Cardiac muscle cell (in vitro differentiated cells and primary cell): Measurements from ENCODE around the gene AK4. TPM values are rescaled to one million over a fixed set of nuclear protein-coding genes. Genes with fewer than 3 reads are reported as not detected.

Experiments
- DNase-seq, 2 donors: peaks; one replicate each; pipeline versions ENCODE4 v3.0.0 to v3.0.0-alpha.2; 2010 to 2017; ENCODE audit warnings: low read depth in 1 of 2, low spot score in 1 of 2
- H3K27ac ChIP-seq: fragments of 200-600 bp; sonication (generic); 2 replicates; pipeline ENCODE4 v1.5.1; 2016
- H3K27me3 ChIP-seq: fragments of 200-600 bp; sonication (generic); 2 replicates; pipeline ENCODE4 v1.6.0; 2016; ENCODE audit warnings: control low read depth
- H3K36me3 ChIP-seq: fragments of 200-600 bp; sonication (generic); 2 replicates; pipeline ENCODE4 v1.5.1; 2016; ENCODE audit warnings: control low read depth
- H3K4me1 ChIP-seq: fragments of 200-600 bp; sonication (generic); 2 replicates; pipeline ENCODE4 v1.8.1; 2017; ENCODE audit warnings: low read depth, mild to moderate bottlenecking, mixed run types
- H3K4me3 ChIP-seq: fragments of 200-600 bp; sonication (generic); 2 replicates; pipeline ENCODE4 v1.5.1; 2016; ENCODE audit warnings: mild to moderate bottlenecking
- H3K9me3 ChIP-seq: fragments of 200-600 bp; sonication (generic); 2 replicates; pipeline ENCODE4 v1.5.1; 2017; ENCODE audit warnings: low read depth, mild to moderate bottlenecking, control low read depth
- CTCF ChIP-seq: IDR thresholded peaks from 2 replicates; pipeline ENCODE4 v1.5.1; 2012; ENCODE audit warnings: low read depth, mild to moderate bottlenecking, low read length
- polyA plus RNA-seq: library from polyadenylated mRNA; unstranded; fragments of >200 nt; fragmentation: Nextera tagmentation; extraction: Ambion mirVana; gene quantifications from 2 replicates; pipeline ENCODE4 v1.2.1, GENCODE V29; 2016
- total RNA-seq: library from RNA; depleted of rRNA; stranded (reverse); fragments of >200 nt; gene quantifications from 2 replicates; pipeline ENCODE4 v1.2.3, GENCODE V29; 2016

Gene AK4
- total and polyA plus RNA-seq, 2 experiments from 2014 or later, result 93.1 to 133 TPM

- no peak overlapping the region for H3K4me3 ChIP-seq
- H3K27me3 ChIP-seq, result no peaks in the 10 kb centered on the region
- H3K9me3 ChIP-seq, result no peaks in the 10 kb centered on the region
- peaks cover 6% of the 10 kb centered on the region for H3K4me1 ChIP-seq
- no peak overlapping the region for H3K27ac ChIP-seq
- no peak for DNase-seq
- TF ChIP-seq CTCF, result no peak
- H3K36me3 ChIP-seq, result no peaks in the 10 kb centered on the region
Measured at GRCh38 chr1:65176591-65176990, 28.6 kb downstream of the AK4 start.

GRCh38 chr1:65177457-65177856 is 29.5 kb downstream of the AK4 start:
- H3K36me3 ChIP-seq, result no peaks in the 10 kb centered on the region
- no peaks in the 10 kb centered on the region for H3K9me3 ChIP-seq
- no peaks in the 10 kb centered on the region for H3K27me3 ChIP-seq
- H3K4me3 ChIP-seq, result no peak overlapping the region
- H3K4me1 ChIP-seq, result peaks cover 6% of the 10 kb centered on the region
- DNase-seq, result peak in 1 of 2 donors; percentile 61
- no peak for TF ChIP-seq CTCF
- no peak overlapping the region for H3K27ac ChIP-seq

GRCh38 chr1:65178235-65178634 is 30.2 kb downstream of the AK4 start:
- TF ChIP-seq CTCF, result no peak
- Histone ChIP-seq H3K4me3 (no peak overlapping the region), H3K27me3 (no peaks in the 10 kb centered on the region)

GRCh38 chr1:65179148-65179547 is 31.1 kb downstream of the AK4 start:
- DNase-seq, result peak in 1 of 2 donors; percentile 46
- H3K36me3 ChIP-seq, result no peaks in the 10 kb centered on the region
- H3K9me3 ChIP-seq, result no peaks in the 10 kb centered on the region
- H3K4me3 ChIP-seq, result no peak overlapping the region
- no peak for TF ChIP-seq CTCF
- H3K4me1 ChIP-seq, result peaks cover 6% of the 10 kb centered on the region
- no peak overlapping the region for H3K27ac ChIP-seq
- no peaks in the 10 kb centered on the region for H3K27me3 ChIP-seq

More at GRCh38 chr1:65178235-65178634, 30.2 kb downstream of the AK4 start:
- Histone ChIP-seq H3K4me1 (peaks cover 6% of the 10 kb centered on the region), H3K27ac (no peak overlapping the region), H3K36me3 (no peaks in the 10 kb centered on the region), H3K9me3 (no peaks in the 10 kb centered on the region)
- DNase-seq, result no peak

- no peak overlapping the region for H3K4me3 ChIP-seq
- H3K9me3 ChIP-seq, result no peaks in the 10 kb centered on the region
- no peaks in the 10 kb centered on the region for H3K36me3 ChIP-seq
- peaks cover 2% of the 10 kb centered on the region for H3K4me1 ChIP-seq
- no peaks in the 10 kb centered on the region for H3K27me3 ChIP-seq
- no peak for TF ChIP-seq CTCF
- no peak for DNase-seq
- H3K27ac ChIP-seq, result no peak overlapping the region
Measured at GRCh38 chr1:65180977-65181376, 33.0 kb downstream of the AK4 start.
